DOHH2 (cell line): ENCODE measurements around the gene CNTN3.

ENCODE experiments used
- H3F3A ChIP-seq: fragments of 200-600 bp; sonication (generic), shearing (Covaris generic); 2 replicates; pipeline ENCODE4 v1.6.0; 2016; ENCODE audit warnings: antibody characterized with exemption, mild to moderate bottlenecking; ENCODE audit not compliant: control insufficient read depth, insufficient read depth
- H3K27ac ChIP-seq: fragments of 200-600 bp; sonication (generic); 2 replicates; pipeline ENCODE4 v1.5.1; 2014; ENCODE audit warnings: low read depth, mild to moderate bottlenecking, low read length, moderate library complexity
- H3K27me3 ChIP-seq: fragments of 200-600 bp; sonication (generic); 2 replicates; pipeline ENCODE4 v1.6.1; 2014; ENCODE audit warnings: mild to moderate bottlenecking, low read length, mixed read lengths; ENCODE audit not compliant: control insufficient read depth
- H3K36me3 ChIP-seq: fragments of 200-600 bp; sonication (generic); 2 replicates; pipeline ENCODE4 v1.6.1; 2014; ENCODE audit warnings: mild to moderate bottlenecking, low read length, moderate library complexity, mixed read lengths; ENCODE audit not compliant: control insufficient read depth
- H3K4me1 ChIP-seq: fragments of 200-600 bp; sonication (generic); 2 replicates; pipeline ENCODE4 v1.6.1; 2014; ENCODE audit warnings: mild to moderate bottlenecking, low read length, mixed read lengths; ENCODE audit not compliant: control insufficient read depth
- H3K4me2 ChIP-seq: fragments of 200-600 bp; sonication (generic); 2 replicates; pipeline ENCODE4 v1.6.0; 2014; ENCODE audit warnings: mild to moderate bottlenecking, low read length, moderate library complexity
- H3K4me3 ChIP-seq: fragments of 200-600 bp; sonication (generic); 2 replicates; pipeline ENCODE4 v1.5.1; 2014; ENCODE audit warnings: mild to moderate bottlenecking, low read length, mixed read lengths
- H3K79me2 ChIP-seq: fragments of 200-600 bp; sonication (generic); 2 replicates; pipeline ENCODE4 v1.6.1; 2014; ENCODE audit warnings: mild to moderate bottlenecking, low read length, mixed read lengths; ENCODE audit not compliant: control insufficient read depth
- H3K9me2 ChIP-seq: fragments of 200-600 bp; sonication (generic); replicated peaks from 2 replicates; pipeline ENCODE4 v1.6.1; 2014; ENCODE audit warnings: mild to moderate bottlenecking, low read length, mixed read lengths; ENCODE audit not compliant: control insufficient read depth
- H3K9me3 ChIP-seq: fragments of 200-600 bp; sonication (generic); 2 replicates; pipeline ENCODE4 v1.6.1; 2014; ENCODE audit warnings: antibody characterized with exemption, low read length, mixed read lengths; ENCODE audit not compliant: control insufficient read depth, insufficient read depth
- H4K20me1 ChIP-seq: fragments of 200-600 bp; sonication (generic); 2 replicates; pipeline ENCODE4 v1.6.0; 2014; ENCODE audit warnings: low read depth, mild to moderate bottlenecking, antibody characterized with exemption, low read length, moderate library complexity; ENCODE audit not compliant: control insufficient read depth, insufficient read depth
- CTCF ChIP-seq: fragments of 200-600 bp; sonication (generic); IDR thresholded peaks from one replicate; pipeline ENCODE4 v1.5.1; 2014; ENCODE audit warnings: antibody characterized with exemption, mild to moderate bottlenecking, low read depth, low read length; ENCODE audit not compliant: poor library complexity, severe bottlenecking
- EZH2phosphoT487 ChIP-seq: fragments of 200-600 bp; sonication (generic); IDR thresholded peaks from 2 replicates; pipeline ENCODE4 v1.6.1; 2017; ENCODE audit warnings: borderline replicate concordance, mild to moderate bottlenecking, antibody characterized with exemption, low read length, moderate library complexity, mixed read lengths

CNTN3 gene

GRCh38 chr3:74633021-74633420 lies 18.6 kb upstream of the CNTN3 start:
- Histone ChIP-seq H3K9me3 (no peaks in the 10 kb centered on the region), H3K27me3 (no peaks in the 10 kb centered on the region), H4K20me1 (no peaks in the 10 kb centered on the region), H3K36me3 (no peaks in the 10 kb centered on the region), H3K4me3 (no peak overlapping the region), H3K79me2 (no peaks in the 10 kb centered on the region), H3F3A (no peaks in the 10 kb centered on the region), H3K4me1 (no peaks in the 10 kb centered on the region), H3K27ac (no peak overlapping the region), H3K4me2 (no peak overlapping the region), H3K9me2 (no peaks in the 10 kb centered on the region)
- TF ChIP-seq EZH2phosphoT487 = no peak
- no peak for TF ChIP-seq CTCF

- Histone ChIP-seq H3K4me3 (no peak overlapping the region), H3K4me2 (no peak overlapping the region), H3K4me1 (no peaks in the 10 kb centered on the region)
Measured at GRCh38 chr3:74631351-74632140, 17.1 kb upstream of the CNTN3 start.

GRCh38 chr3:74630602-74631001 lies 16.1 kb upstream of the CNTN3 start:
- H3K9me2 ChIP-seq = no peaks in the 10 kb centered on the region

More at GRCh38 chr3:74631351-74632140, 17.1 kb upstream of the CNTN3 start:
- Histone ChIP-seq H3K36me3 (no peaks in the 10 kb centered on the region), H4K20me1 (no peaks in the 10 kb centered on the region), H3K9me3 (no peaks in the 10 kb centered on the region), H3K27ac (no peak overlapping the region), H3K79me2 (no peaks in the 10 kb centered on the region), H3K9me2 (no peaks in the 10 kb centered on the region), H3F3A (no peaks in the 10 kb centered on the region), H3K27me3 (no peaks in the 10 kb centered on the region)
- TF ChIP-seq EZH2phosphoT487 (no peak), CTCF (no peak)

More at GRCh38 chr3:74630602-74631001, 16.1 kb upstream of the CNTN3 start:
- Histone ChIP-seq H3K4me1 (no peaks in the 10 kb centered on the region), H3K36me3 (no peaks in the 10 kb centered on the region), H3K4me2 (no peak overlapping the region), H3K79me2 (no peaks in the 10 kb centered on the region), H3K4me3 (no peak overlapping the region), H3F3A (no peaks in the 10 kb centered on the region), H4K20me1 (no peaks in the 10 kb centered on the region), H3K27ac (no peak overlapping the region), H3K9me3 (no peaks in the 10 kb centered on the region), H3K27me3 (no peaks in the 10 kb centered on the region)
- TF ChIP-seq CTCF (no peak), EZH2phosphoT487 (no peak)
